SK-N-SH treated with all-trans-retinoic acid at 6 μM for 48 hours (cell line): Measurements from ENCODE around the gene KRT81.

ENCODE experiments used
- CSDC2 ChIP-seq: fragments of 250-450 bp; sonication (Bioruptor Pico); IDR thresholded peaks from 2 replicates; pipeline ENCODE4 v1.5.0; 2020; ENCODE audit warnings: mild to moderate bottlenecking, moderate library complexity
- ESRRG ChIP-seq: fragments of 250-450 bp; sonication (Bioruptor Pico); IDR thresholded peaks from 2 replicates; pipeline ENCODE4 v1.6.1; 2021; ENCODE audit warnings: mild to moderate bottlenecking
- PPARA ChIP-seq: fragments of 250-450 bp; sonication (Bioruptor Pico); IDR thresholded peaks from 2 replicates; pipeline ENCODE4 v1.5.0; 2020; ENCODE audit warnings: mild to moderate bottlenecking, borderline replicate concordance
- TOX ChIP-seq: fragments of 250-450 bp; sonication (Bioruptor Pico); IDR thresholded peaks from 2 replicates; pipeline ENCODE4 v1.8.0; 2021; ENCODE audit warnings: mild to moderate bottlenecking, moderate library complexity, borderline replicate concordance
- ZFP3 ChIP-seq: fragments of 250-450 bp; sonication (Bioruptor Pico); IDR thresholded peaks from 2 replicates; pipeline ENCODE4 v1.5.0; 2020; ENCODE audit warnings: mild to moderate bottlenecking, moderate library complexity

DNA sequence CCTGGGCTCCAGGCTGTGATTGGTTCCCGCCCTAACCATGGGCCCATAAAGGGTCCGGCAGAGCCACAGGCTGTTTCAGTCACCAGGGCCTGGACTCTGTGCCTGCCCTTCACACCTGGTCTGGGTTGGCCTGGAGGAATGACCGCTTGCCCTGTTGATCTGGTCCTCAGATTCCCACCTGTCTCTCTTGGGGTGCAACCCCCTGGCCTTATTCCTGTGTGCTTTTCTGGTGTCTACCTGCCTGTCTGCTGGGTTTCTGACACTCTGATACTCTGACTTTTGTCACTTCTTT lies 32.8 kb upstream of the KRT81 start:
- TF ChIP-seq ZFP3 (CRISPR knock-in tag) (no peak), CSDC2 (CRISPR knock-in tag) (no peak), ESRRG (CRISPR knock-in tag) (no peak), PPARA (CRISPR knock-in tag) (no peak), TOX (CRISPR knock-in tag) (no peak)
